GM12878 (cell line): Measurements from ENCODE around the gene LSM10. TPM values are rescaled to one million over a fixed set of nuclear protein-coding genes. Genes with fewer than 3 reads are reported as not detected.

Source experiments
- ATAC-seq: fragments of 200-7000 bp; cut with Tn5 transposase; 3 replicates; pipeline ENCODE4 v1.9.1; 2020; ENCODE audit warnings: mild to moderate bottlenecking, moderate library complexity
- BruUV-seq: library from RNA; stranded (reverse); fragments of 400-500 nt; replicated peaks from 2 replicates; lab custom pipeline; 2021; lab: Mats Ljungman, UMichigan
- CTCF ChIA-PET: fragments of 300-600 bp; sonication (Branson Sonifier 250); formaldehyde crosslinking; extraction: SDS; loops from one replicate; lab custom pipeline; 2021; ENCODE audit warnings: inconsistent platforms; lab: Yijun Ruan, JAX
- POLR2A ChIA-PET: fragments of 350-600 bp; formaldehyde crosslinking; extraction: SDS; loops from one replicate; lab custom pipeline; 2021; ENCODE audit warnings: inconsistent platforms; lab: Charles Lee
- RAD21 ChIA-PET: fragments of 300-600 bp; sonication (Branson Sonifier 250); formaldehyde crosslinking; loops from one replicate; lab custom pipeline; 2023; ENCODE audit warnings: antibody characterized with exemption; ENCODE audit not compliant: unreplicated experiment; lab: Charles Lee
- SMC1A ChIA-PET: fragments of 300-600 bp; sonication (Branson Sonifier 250); formaldehyde crosslinking; loops from one replicate; lab custom pipeline; 2023; ENCODE audit not compliant: unreplicated experiment, uncharacterized antibody; lab: Charles Lee
- DNase-seq: peaks from one replicate; pipeline ENCODE4 v3.0.0-alpha.2; 2011; ENCODE audit warnings: low read depth, low spot score
- FAIRE-seq: peaks from 3 replicates; lab custom pipeline; 2011; peaks lifted over from hg19 to GRCh38; lab: Jason Lieb, UNC
- H2AFZ ChIP-seq: 2 replicates; pipeline ENCODE4 v1.6.0; 2011; ENCODE audit warnings: low read depth, low read length, control low read depth; ENCODE audit not compliant: control insufficient read depth
- H3K27ac ChIP-seq: 2 replicates; pipeline ENCODE4 v1.5.1; 2011; ENCODE audit warnings: control low read depth; ENCODE audit not compliant: control insufficient read depth, insufficient read depth
- H3K27me3 ChIP-seq, 2 experiments: replicated peaks in 1 of 2; 2 replicates each; pipeline versions ENCODE4 v1.6.0 to v1.6.1; 2011; ENCODE audit warnings: low read length in 1 of 2; ENCODE audit not compliant: control insufficient read depth in 2 of 2, insufficient read depth in 2 of 2
- H3K36me3 ChIP-seq, 2 experiments: 2 replicates each; pipeline ENCODE4 v1.5.1; 2011; ENCODE audit warnings: low read length in 1 of 2; ENCODE audit not compliant: control insufficient read depth in 2 of 2, insufficient read depth in 2 of 2
- H3K4me1 ChIP-seq: 2 replicates; pipeline ENCODE4 v1.6.1; 2011; ENCODE audit warnings: mild to moderate bottlenecking, low read length, moderate library complexity, mixed read lengths; ENCODE audit not compliant: control insufficient read depth, insufficient read depth
- H3K4me2 ChIP-seq: 2 replicates; pipeline ENCODE4 v1.6.0; 2011; ENCODE audit warnings: control low read depth; ENCODE audit not compliant: control insufficient read depth, insufficient read depth
- H3K4me3 ChIP-seq: fragments of 200-600 bp; sonication (generic); 2 replicates; pipeline ENCODE4 v1.5.1; 2016
- H3K79me2 ChIP-seq: 2 replicates; pipeline ENCODE4 v1.6.0; 2011; ENCODE audit warnings: low read length; ENCODE audit not compliant: control insufficient read depth, insufficient read depth
- H3K9ac ChIP-seq: 2 replicates; pipeline ENCODE4 v1.8.0; 2011; ENCODE audit warnings: low read length, control low read depth, mixed read lengths; ENCODE audit not compliant: control insufficient read depth, insufficient read depth
- H3K9me3 ChIP-seq: replicated peaks from 3 replicates; pipeline ENCODE4 v1.5.1; 2011; ENCODE audit warnings: mild to moderate bottlenecking, low read length; ENCODE audit not compliant: control insufficient read depth, insufficient read depth
- H4K20me1 ChIP-seq: 2 replicates; pipeline ENCODE4 v1.6.0; 2011; ENCODE audit not compliant: control insufficient read depth, insufficient read depth
- BACH1 ChIP-seq: fragments of 450-650 bp; IDR thresholded peaks from 2 replicates; pipeline ENCODE4 v1.6.1; 2017; ENCODE audit warnings: mild to moderate bottlenecking, borderline replicate concordance
- CHD2 ChIP-seq: IDR thresholded peaks from 2 replicates; pipeline ENCODE4 v1.6.1; 2011; ENCODE audit warnings: low read depth, low read length, improper control_type of control experiment, borderline replicate concordance
- NR2C2 ChIP-seq: IDR thresholded peaks from 2 replicates; pipeline ENCODE4 v1.6.1; 2011; ENCODE audit warnings: borderline replicate concordance, low read depth; ENCODE audit not compliant: control insufficient read depth, insufficient read length
- POLR2A ChIP-seq: IDR thresholded peaks from 2 replicates; pipeline ENCODE4 v1.6.1; 2011; ENCODE audit warnings: low read depth, mild to moderate bottlenecking, low read length
- RELA ChIP-seq: fragments of 450-650 bp; IDR thresholded peaks from 2 replicates; pipeline ENCODE4 v1.8.0; 2014; ENCODE audit warnings: borderline replicate concordance; ENCODE audit not compliant: partially characterized antibody
- ZSCAN29 ChIP-seq: fragments of 450-650 bp; IDR thresholded peaks from 2 replicates; pipeline ENCODE4 v1.6.1; 2017; ENCODE audit warnings: mild to moderate bottlenecking, moderate library complexity
- WGBS: methylation state at CpG from one replicate; pipeline ENCODE4 v1.1.6; 2016; ENCODE audit warnings: low lambda C conversion rate; ENCODE audit not compliant: insufficient replicate concordance, insufficient coverage; ENCODE audit errors: missing lambda C conversion rate; 5-methylcytosine and 5-hydroxymethylcytosine counted together
- in situ Hi-C: fragments of 300-500 bp; cut with MboI; formaldehyde crosslinking; loops from 9 replicates; pipeline ENCODE4 v1.14.3; 2018; ENCODE audit warnings: mixed read lengths
- intact Hi-C: fragments of 100-400 bp; cut with micrococcal nuclease; formaldehyde crosslinking; loops from one replicate; pipeline ENCODE4 v1.14.2; 2022; ENCODE audit not compliant: unreplicated experiment
- polyA plus RNA-seq, 11 experiments: library from polyadenylated mRNA; depleted of rRNA in 4 of 11; unstranded in 6 of 11; stranded (reverse) in 5 of 11; fragments of >200 nt; fragmentation: Nextera tagmentation in 4 of 11; fragmentation: Illumina TruSeq in 1 of 11; extraction: Ambion mirVana in 4 of 11; extraction: Trizol in 1 of 11; gene quantifications; 1 replicate in 1 of 11; 2 replicates in 10 of 11; pipeline versions ENCODE4 v1.2.1 to v1.2.3, GENCODE V29; 2011 to 2016; ENCODE audit warnings: inconsistent platforms in 2 of 11, missing spikeins in 2 of 11, low read depth in 1 of 11
- total RNA-seq, 4 experiments: library from RNA; depleted of rRNA in 3 of 4; stranded (reverse); fragments of >200 nt in 3 of 4; fragmentation: Illumina TruSeq in 1 of 4; extraction: Trizol in 1 of 4; gene quantifications; 2 replicates each; pipeline versions ENCODE4 v1.2.1 to v1.2.3, GENCODE V29; 2013 to 2021
- TF ChIP-seq, protein P1 (sequence below): IDR thresholded peaks from 2 replicates; pipeline ENCODE4 v1.6.1; 2012; ENCODE audit warnings: low read length, inconsistent platforms
- TF ChIP-seq, protein P2 (sequence below), 3 experiments: IDR thresholded peaks in 2 of 3; conservative IDR thresholded peaks in 1 of 3; 2 replicates each; pipeline ENCODE4 v1.5.1; 2011; ENCODE audit warnings: low read depth in 3 of 3, low read length in 3 of 3, mild to moderate bottlenecking in 3 of 3, control low read depth in 2 of 3, moderate library complexity in 2 of 3, inconsistent platforms in 1 of 3, mixed read lengths in 1 of 3; ENCODE audit not compliant: control insufficient read depth in 2 of 3, insufficient read depth in 1 of 3; ENCODE audit errors: extremely low read depth in 1 of 3
- TF ChIP-seq, protein P3 (sequence below): fragments of 450-650 bp; IDR thresholded peaks from 2 replicates; pipeline ENCODE4 v1.6.1; 2018; ENCODE audit warnings: mild to moderate bottlenecking, low read depth, moderate library complexity; ENCODE audit not compliant: partially characterized antibody

Gene LSM10
- total and polyA plus RNA-seq, 10 of the 15 experiments (the other 5 are each of a cell fraction or from before 2014, with no cell fraction given), result 13.1 to 103 (median 57.5) TPM

DNA sequence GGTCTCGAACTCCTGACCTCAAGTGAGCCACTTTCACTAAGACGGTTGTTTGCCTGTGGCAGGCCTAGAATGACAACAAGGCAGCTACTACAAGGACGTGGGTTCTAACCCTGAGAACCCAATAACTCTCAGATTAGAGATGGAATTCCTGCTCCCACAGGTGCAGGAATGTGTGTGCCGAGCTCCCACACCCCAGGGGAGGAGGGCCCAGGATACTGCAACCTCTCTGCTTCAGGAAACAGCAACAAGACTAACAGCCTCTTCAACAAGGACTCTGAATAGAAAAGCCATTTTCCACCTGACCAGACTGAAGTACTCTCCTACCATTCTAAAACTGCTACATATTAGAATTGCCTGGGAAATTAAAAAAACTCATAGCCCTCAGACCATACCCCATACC, 4.9 kb downstream of the LSM10 start:
- ChIA-PET POLR2A (no interaction called here), CTCF (interaction anchor here (0.6 kb wide), 1 partner anchor 35 kb away, joined by 4 read pairs; no protein-coding TSS in a partner anchor), SMC1A (interaction anchor here (1.4 kb wide), 1 partner anchor 12 kb away, joined by 4 read pairs; no protein-coding TSS in a partner anchor), RAD21 (no interaction called here)
- ATAC-seq (no peak), FAIRE-seq (no peak), DNase-seq (no peak)
- no peak overlapping the region for H3K27ac ChIP-seq
- BruUV-seq, result no TSS peak
- no peak overlapping the region for H3K4me2 ChIP-seq
- intact Hi-C loops (no loop called here), in situ Hi-C loops (no loop called here)
- H3K79me2 ChIP-seq, result peaks cover 26% of the 10 kb centered on the region
- H3K9me3 ChIP-seq, result no peaks in the 10 kb centered on the region
- H3K27me3 ChIP-seq, result no peaks in the 10 kb centered on the region
- peaks cover 0 to 15% of the 10 kb centered on the region in 2 experiments; a peak in 3 of 4 replicates for H3K36me3 ChIP-seq
- WGBS, result 66% methylated on average over 4 of the region's 4 CpGs
- H3K9ac ChIP-seq, result no peak overlapping the region
- no peaks in the 10 kb centered on the region for H4K20me1 ChIP-seq
- H2AFZ ChIP-seq, result no peak overlapping the region
- peaks cover 53% of the 10 kb centered on the region for H3K4me1 ChIP-seq
- TF ChIP-seq ZSCAN29 (no peak), POLR2A (no peak), RELA (no peak), CHD2 (no peak), BACH1 (no peak), NR2C2 (no peak)
- TF ChIP-seq, protein P1, sequence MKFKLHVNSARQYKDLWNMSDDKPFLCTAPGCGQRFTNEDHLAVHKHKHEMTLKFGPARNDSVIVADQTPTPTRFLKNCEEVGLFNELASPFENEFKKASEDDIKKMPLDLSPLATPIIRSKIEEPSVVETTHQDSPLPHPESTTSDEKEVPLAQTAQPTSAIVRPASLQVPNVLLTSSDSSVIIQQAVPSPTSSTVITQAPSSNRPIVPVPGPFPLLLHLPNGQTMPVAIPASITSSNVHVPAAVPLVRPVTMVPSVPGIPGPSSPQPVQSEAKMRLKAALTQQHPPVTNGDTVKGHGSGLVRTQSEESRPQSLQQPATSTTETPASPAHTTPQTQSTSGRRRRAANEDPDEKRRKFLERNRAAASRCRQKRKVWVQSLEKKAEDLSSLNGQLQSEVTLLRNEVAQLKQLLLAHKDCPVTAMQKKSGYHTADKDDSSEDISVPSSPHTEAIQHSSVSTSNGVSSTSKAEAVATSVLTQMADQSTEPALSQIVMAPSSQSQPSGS, result no peak
- TF ChIP-seq, protein P2, sequence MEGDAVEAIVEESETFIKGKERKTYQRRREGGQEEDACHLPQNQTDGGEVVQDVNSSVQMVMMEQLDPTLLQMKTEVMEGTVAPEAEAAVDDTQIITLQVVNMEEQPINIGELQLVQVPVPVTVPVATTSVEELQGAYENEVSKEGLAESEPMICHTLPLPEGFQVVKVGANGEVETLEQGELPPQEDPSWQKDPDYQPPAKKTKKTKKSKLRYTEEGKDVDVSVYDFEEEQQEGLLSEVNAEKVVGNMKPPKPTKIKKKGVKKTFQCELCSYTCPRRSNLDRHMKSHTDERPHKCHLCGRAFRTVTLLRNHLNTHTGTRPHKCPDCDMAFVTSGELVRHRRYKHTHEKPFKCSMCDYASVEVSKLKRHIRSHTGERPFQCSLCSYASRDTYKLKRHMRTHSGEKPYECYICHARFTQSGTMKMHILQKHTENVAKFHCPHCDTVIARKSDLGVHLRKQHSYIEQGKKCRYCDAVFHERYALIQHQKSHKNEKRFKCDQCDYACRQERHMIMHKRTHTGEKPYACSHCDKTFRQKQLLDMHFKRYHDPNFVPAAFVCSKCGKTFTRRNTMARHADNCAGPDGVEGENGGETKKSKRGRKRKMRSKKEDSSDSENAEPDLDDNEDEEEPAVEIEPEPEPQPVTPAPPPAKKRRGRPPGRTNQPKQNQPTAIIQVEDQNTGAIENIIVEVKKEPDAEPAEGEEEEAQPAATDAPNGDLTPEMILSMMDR (IDR thresholded peaks at IDR 0.05 in 2 of 3, conservative IDR thresholded peaks at IDR 0.05 in 1 of 3; ENCODE audit: control insufficient read depth in 2 of 3, extremely low read depth in 1 of 3, insufficient read depth in 1 of 3, low read depth in 3 of 3, low read length in 3 of 3), result no peak
- TF ChIP-seq, protein P3, sequence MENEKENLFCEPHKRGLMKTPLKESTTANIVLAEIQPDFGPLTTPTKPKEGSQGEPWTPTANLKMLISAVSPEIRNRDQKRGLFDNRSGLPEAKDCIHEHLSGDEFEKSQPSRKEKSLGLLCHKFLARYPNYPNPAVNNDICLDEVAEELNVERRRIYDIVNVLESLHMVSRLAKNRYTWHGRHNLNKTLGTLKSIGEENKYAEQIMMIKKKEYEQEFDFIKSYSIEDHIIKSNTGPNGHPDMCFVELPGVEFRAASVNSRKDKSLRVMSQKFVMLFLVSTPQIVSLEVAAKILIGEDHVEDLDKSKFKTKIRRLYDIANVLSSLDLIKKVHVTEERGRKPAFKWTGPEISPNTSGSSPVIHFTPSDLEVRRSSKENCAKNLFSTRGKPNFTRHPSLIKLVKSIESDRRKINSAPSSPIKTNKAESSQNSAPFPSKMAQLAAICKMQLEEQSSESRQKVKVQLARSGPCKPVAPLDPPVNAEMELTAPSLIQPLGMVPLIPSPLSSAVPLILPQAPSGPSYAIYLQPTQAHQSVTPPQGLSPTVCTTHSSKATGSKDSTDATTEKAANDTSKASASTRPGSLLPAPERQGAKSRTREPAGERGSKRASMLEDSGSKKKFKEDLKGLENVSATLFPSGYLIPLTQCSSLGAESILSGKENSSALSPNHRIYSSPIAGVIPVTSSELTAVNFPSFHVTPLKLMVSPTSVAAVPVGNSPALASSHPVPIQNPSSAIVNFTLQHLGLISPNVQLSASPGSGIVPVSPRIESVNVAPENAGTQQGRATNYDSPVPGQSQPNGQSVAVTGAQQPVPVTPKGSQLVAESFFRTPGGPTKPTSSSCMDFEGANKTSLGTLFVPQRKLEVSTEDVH, result no peak
- H3K4me3 ChIP-seq, result no peak overlapping the region
